Sigmoid colon (tissue), 4 donors: Measurements from ENCODE around the gene STAT5A.

Experiments used
- CTCF ChIP-seq, 4 experiments: fragments of 450-650 bp in 3 of 4; fragments of 200-600 bp in 1 of 4; IDR thresholded peaks; one replicate each; pipeline ENCODE4 v1.5.1; 2016 to 2019; ENCODE audit warnings: antibody characterized with exemption in 4 of 4, mild to moderate bottlenecking in 3 of 4, moderate library complexity in 2 of 4
- POLR2A ChIP-seq, 2 donors: fragments of 450-650 bp; IDR thresholded peaks; one replicate each; pipeline ENCODE4 v1.6.1; 2016; ENCODE audit warnings: antibody characterized with exemption in 2 of 2, mild to moderate bottlenecking in 2 of 2, moderate library complexity in 2 of 2
- POLR2AphosphoS5 ChIP-seq, 4 donors: sonication (generic); formaldehyde crosslinking; IDR thresholded peaks; one replicate each; pipeline ENCODE4 v1.6.1; 2017; ENCODE audit warnings: antibody characterized with exemption in 4 of 4

GRCh38 chr17:42268236-42268635, 20.1 kb upstream of the STAT5A start:
- no peak for TF ChIP-seq POLR2AphosphoS5 (IDR thresholded peaks at IDR 0.05)
- no peak for TF ChIP-seq POLR2A (IDR thresholded peaks at IDR 0.05)
- no peak for TF ChIP-seq CTCF (IDR thresholded peaks at IDR 0.05)
